Gastroesophageal sphincter (tissue), 4 donors: Measurements from ENCODE around the gene FABP3. TPM values are rescaled to one million over a fixed set of nuclear protein-coding genes. Genes with fewer than 3 reads are reported as not detected.

Experiments used
- ATAC-seq: fragments of 150-250 bp; one replicate; pipeline ENCODE4 v1.9.1; 2016; ENCODE audit warnings: mild to moderate bottlenecking, moderate library complexity
- H3K27ac ChIP-seq, 4 donors: fragments of 200-600 bp; sonication (generic) in 3 of 4; 1 replicate in 3 of 4; 2 replicates in 1 of 4; pipeline ENCODE4 v1.5.1; 2016 to 2019
- H3K27me3 ChIP-seq: fragments of 200-600 bp; sonication (generic); one replicate; pipeline ENCODE4 v1.5.1; 2019
- H3K36me3 ChIP-seq, 2 donors: fragments of 200-600 bp; sonication (generic); one replicate each; pipeline ENCODE4 v1.5.1; 2019; ENCODE audit warnings: control low read depth in 1 of 2
- H3K4me1 ChIP-seq, 3 donors: fragments of 200-600 bp; sonication (generic); 1 replicate in 2 of 3; 2 replicates in 1 of 3; pipeline ENCODE4 v1.5.1; 2016 to 2019; ENCODE audit warnings: control low read depth in 2 of 3
- H3K4me3 ChIP-seq, 2 donors: fragments of 200-600 bp; sonication (generic); one replicate each; pipeline ENCODE4 v1.5.1; 2019; ENCODE audit warnings: mild to moderate bottlenecking in 1 of 2, moderate library complexity in 1 of 2
- H3K9me3 ChIP-seq, 3 donors: fragments of 200-600 bp; sonication (generic); one replicate each; pipeline ENCODE4 v1.5.1; 2017 to 2019; ENCODE audit warnings: control low read depth in 2 of 3
- CTCF ChIP-seq, 4 experiments: fragments of 200-600 bp in 2 of 4; fragments of 450-650 bp in 2 of 4; sonication (generic) in 1 of 4; IDR thresholded peaks; one replicate each; pipeline ENCODE4 v1.5.1; 2017 to 2019; ENCODE audit warnings: antibody characterized with exemption in 4 of 4, mild to moderate bottlenecking in 2 of 4, moderate library complexity in 2 of 4
- EP300 ChIP-seq: sonication (generic); formaldehyde crosslinking; IDR thresholded peaks from one replicate; pipeline ENCODE4 v1.6.1; 2017; ENCODE audit warnings: antibody characterized with exemption, mild to moderate bottlenecking
- POLR2A ChIP-seq, 2 donors: fragments of 450-650 bp; IDR thresholded peaks; one replicate each; pipeline ENCODE4 v1.6.1; 2017; ENCODE audit warnings: antibody characterized with exemption in 2 of 2, mild to moderate bottlenecking in 2 of 2, moderate library complexity in 1 of 2
- POLR2AphosphoS5 ChIP-seq: sonication (generic); formaldehyde crosslinking; IDR thresholded peaks from one replicate; pipeline ENCODE4 v1.6.1; 2017; ENCODE audit warnings: antibody characterized with exemption
- WGBS, 2 donors: methylation state at CpG; one replicate each; pipeline ENCODE4 v1.1.5; 2018; ENCODE audit warnings: low coverage in 1 of 2; 5-methylcytosine and 5-hydroxymethylcytosine counted together
- total RNA-seq, 4 donors: library from RNA; depleted of rRNA; stranded (reverse); fragments of >200 nt; gene quantifications; one replicate each; pipeline ENCODE4 v1.1.0, GENCODE V29; 2016

The FABP3 gene
- 10 to 100 TPM; 25.8 to 39.4 (median 32.9) TPM for total RNA-seq

GRCh38 chr1:31373056-31373896 is at the start of gene FABP3:
Gene FABP3, minus strand, starts transcription at chr1:31373076. Its CDS starts 62 bp downstream, at chr1:31373014.
- Histone ChIP-seq H3K36me3 (no peaks in the 10 kb centered on the region), H3K4me3 (peak within 1 kb of the TSS; percentile 33 to 57), H3K27ac (peak within 1 kb of the TSS; percentile 62 to 90 (median 88)), H3K4me1 (peaks cover 0 to 69% (median 27%) of the 10 kb centered on the region in 3 donors), H3K27me3 (no peaks in the 10 kb centered on the region), H3K9me3 (no peaks in the 10 kb centered on the region)
- peak; percentile 79 for ATAC-seq
- WGBS, 2 donors = 0% methylated on average over 1 to 7 of the region's 44 CpGs
- TF ChIP-seq CTCF (IDR thresholded peaks at IDR 0.05) = peak in 1 of 4 experiments; percentile 18
- TF ChIP-seq POLR2AphosphoS5 = peak; percentile 63
- no peak for TF ChIP-seq EP300
- peak in 1 of 2 donors; percentile 35 for TF ChIP-seq POLR2A (IDR thresholded peaks at IDR 0.05)

GRCh38 chr1:31421371-31422040 is 48.6 kb upstream of the FABP3 start:
- no peak overlapping the region for H3K4me3 ChIP-seq
- H3K4me1 ChIP-seq = no peaks in the 10 kb centered on the region
- H3K27ac ChIP-seq = no peak overlapping the region
- WGBS, 2 donors = 40 to 68% methylated on average over 2 to 5 of the region's 9 CpGs
- ATAC-seq = no peak
- H3K36me3 ChIP-seq = no peaks in the 10 kb centered on the region
- TF ChIP-seq POLR2A (IDR thresholded peaks at IDR 0.05) (no peak), POLR2AphosphoS5 (no peak), CTCF (IDR thresholded peaks at IDR 0.05) (peak in 1 of 4 experiments; percentile 34)
- peaks cover 7% of the 10 kb centered on the region for H3K27me3 ChIP-seq
- H3K9me3 ChIP-seq = no peaks in the 10 kb centered on the region

GRCh38 chr1:31420716-31421115 is 47.8 kb upstream of the FABP3 start:
- WGBS, 2 donors = 70 to 83% methylated on average over 1 to 5 of the region's 5 CpGs
- H3K4me3 ChIP-seq = no peak overlapping the region
- no peaks in the 10 kb centered on the region for H3K36me3 ChIP-seq
- peaks cover 7% of the 10 kb centered on the region for H3K27me3 ChIP-seq
- no peak for ATAC-seq
- no peak for TF ChIP-seq POLR2AphosphoS5
- no peak for TF ChIP-seq EP300
- no peak for TF ChIP-seq POLR2A (IDR thresholded peaks at IDR 0.05)
- TF ChIP-seq CTCF (IDR thresholded peaks at IDR 0.05) = no peak
- H3K27ac ChIP-seq = no peak overlapping the region
- no peaks in the 10 kb centered on the region for H3K4me1 ChIP-seq
- H3K9me3 ChIP-seq = no peaks in the 10 kb centered on the region

GRCh38 chr1:31418626-31419323 is 45.9 kb upstream of the FABP3 start:
- H3K9me3 ChIP-seq = no peaks in the 10 kb centered on the region
- no peak overlapping the region for H3K4me3 ChIP-seq
- WGBS, 2 donors = 59 to 80% methylated on average over 3 to 4 of the region's 4 CpGs
- peaks cover 0 to 5% (median 3%) of the 10 kb centered on the region in 3 donors for H3K4me1 ChIP-seq
- H3K27ac ChIP-seq = no peak overlapping the region
- no peaks in the 10 kb centered on the region for H3K27me3 ChIP-seq
- no peak for ATAC-seq
- TF ChIP-seq POLR2AphosphoS5 = no peak
- H3K36me3 ChIP-seq = no peaks in the 10 kb centered on the region

- no peak for ATAC-seq
- Histone ChIP-seq H3K4me1 (peaks cover 0 to 19% (median 10%) of the 10 kb centered on the region in 3 donors), H3K9me3 (no peaks in the 10 kb centered on the region), H3K36me3 (no peaks in the 10 kb centered on the region), H3K27ac (no peak overlapping the region), H3K27me3 (no peaks in the 10 kb centered on the region), H3K4me3 (no peak overlapping the region)
- 82 to 90% methylated on average over 3 of the region's 3 CpGs for WGBS, 2 donors
- no peak for TF ChIP-seq CTCF (IDR thresholded peaks at IDR 0.05)
- no peak for TF ChIP-seq EP300
- TF ChIP-seq POLR2AphosphoS5 = no peak
- no peak for TF ChIP-seq POLR2A (IDR thresholded peaks at IDR 0.05)
Observed at GRCh38 chr1:31417148-31417547, 44.3 kb upstream of the FABP3 start.
